ENCODE data around the gene DTNA.

DNA sequence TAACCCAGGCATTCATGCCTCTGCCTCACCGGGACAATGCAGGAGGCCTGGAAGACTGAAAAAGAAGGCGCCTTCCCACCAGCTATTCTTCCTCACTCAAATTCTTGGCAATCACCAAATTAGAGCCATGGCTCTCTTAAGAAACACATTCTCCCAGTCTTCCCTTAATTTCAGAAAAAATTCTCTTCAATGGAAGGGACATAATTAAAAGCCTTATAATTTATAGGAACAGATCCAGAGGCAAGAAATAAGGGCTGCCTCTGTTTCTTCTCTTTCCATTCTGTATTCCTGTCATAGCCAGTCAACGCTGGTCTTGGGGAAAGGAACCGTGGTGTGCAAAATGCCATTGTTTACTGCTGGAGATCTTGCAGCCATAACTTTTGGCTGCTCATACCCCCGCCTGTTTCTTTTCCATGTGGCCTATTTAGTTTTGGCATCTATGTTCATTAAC lies 32.8 kb downstream of the DTNA start:
- TF ChIP-seq, protein P1, sequence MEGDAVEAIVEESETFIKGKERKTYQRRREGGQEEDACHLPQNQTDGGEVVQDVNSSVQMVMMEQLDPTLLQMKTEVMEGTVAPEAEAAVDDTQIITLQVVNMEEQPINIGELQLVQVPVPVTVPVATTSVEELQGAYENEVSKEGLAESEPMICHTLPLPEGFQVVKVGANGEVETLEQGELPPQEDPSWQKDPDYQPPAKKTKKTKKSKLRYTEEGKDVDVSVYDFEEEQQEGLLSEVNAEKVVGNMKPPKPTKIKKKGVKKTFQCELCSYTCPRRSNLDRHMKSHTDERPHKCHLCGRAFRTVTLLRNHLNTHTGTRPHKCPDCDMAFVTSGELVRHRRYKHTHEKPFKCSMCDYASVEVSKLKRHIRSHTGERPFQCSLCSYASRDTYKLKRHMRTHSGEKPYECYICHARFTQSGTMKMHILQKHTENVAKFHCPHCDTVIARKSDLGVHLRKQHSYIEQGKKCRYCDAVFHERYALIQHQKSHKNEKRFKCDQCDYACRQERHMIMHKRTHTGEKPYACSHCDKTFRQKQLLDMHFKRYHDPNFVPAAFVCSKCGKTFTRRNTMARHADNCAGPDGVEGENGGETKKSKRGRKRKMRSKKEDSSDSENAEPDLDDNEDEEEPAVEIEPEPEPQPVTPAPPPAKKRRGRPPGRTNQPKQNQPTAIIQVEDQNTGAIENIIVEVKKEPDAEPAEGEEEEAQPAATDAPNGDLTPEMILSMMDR (IDR thresholded peaks at IDR 0.05): no peak
- no peak for TF ChIP-seq POLR2A (IDR thresholded peaks at IDR 0.05)

Measured in thyroid gland (tissue), 4 donors.